CD8-positive, alpha-beta memory T cell (primary cell): ENCODE measurements around the gene ADGRF3. TPM values are rescaled to one million over a fixed set of nuclear protein-coding genes. Genes with fewer than 3 reads are reported as not detected.
"Not testable (repeated sequence)": the region's sequence is repeated elsewhere in the genome, so short reads cannot be mapped to it uniquely, and the experiment has no call there.

ENCODE experiments used
- CTCF ChIA-PET: fragments of 350-600 bp; sonication (Branson Sonifier 250); formaldehyde crosslinking; loops from one replicate; lab custom pipeline; 2021; ENCODE audit warnings: antibody characterized with exemption; lab: Charles Lee
- POLR2A ChIA-PET: fragments of 350-600 bp; sonication (Branson Sonifier 250); formaldehyde crosslinking; loops from one replicate; lab custom pipeline; 2021; ENCODE audit warnings: antibody characterized with exemption; lab: Charles Lee
- DNase-seq, 5 donors: peaks; one replicate each; pipeline versions ENCODE4 v3.0.0 to v3.0.0-alpha.2; 2020 to 2022; ENCODE audit warnings: mixed read lengths in 1 of 5
- H3K27ac ChIP-seq: one replicate; pipeline ENCODE4 v1.7.0; 2013; ENCODE audit warnings: low read depth, mild to moderate bottlenecking, low read length, moderate library complexity
- H3K27me3 ChIP-seq: 2 replicates; pipeline ENCODE4 v1.7.0; 2013; ENCODE audit warnings: low read length, mild to moderate bottlenecking; ENCODE audit not compliant: insufficient read depth, poor library complexity, severe bottlenecking
- H3K36me3 ChIP-seq: 2 replicates; pipeline ENCODE4 v1.7.0; 2013; ENCODE audit warnings: mild to moderate bottlenecking, low read length, moderate library complexity; ENCODE audit not compliant: insufficient read depth
- H3K4me1 ChIP-seq: 2 replicates; pipeline ENCODE4 v1.7.0; 2013; ENCODE audit warnings: mild to moderate bottlenecking, low read length, moderate library complexity; ENCODE audit not compliant: insufficient read depth
- H3K4me3 ChIP-seq: 2 replicates; pipeline ENCODE4 v1.7.0; 2013; ENCODE audit warnings: mild to moderate bottlenecking, low read length
- H3K9me3 ChIP-seq: 2 replicates; pipeline ENCODE4 v1.7.0; 2013; ENCODE audit warnings: mild to moderate bottlenecking, low read length
- H3K27ac Mint-ChIP-seq, 8 donors: one replicate each; pipeline ENCODE4 v1.8.0; 2020 to 2021; ENCODE audit warnings: mixed read lengths in 8 of 8, mild to moderate bottlenecking in 6 of 8, inconsistent platforms in 3 of 8, moderate library complexity in 3 of 8
- H3K27me3 Mint-ChIP-seq, 2 donors: one replicate each; pipeline ENCODE4 v1.8.0; 2020 to 2021; ENCODE audit warnings: mixed read lengths in 2 of 2, mild to moderate bottlenecking in 1 of 2, moderate library complexity in 1 of 2
- H3K36me3 Mint-ChIP-seq, 3 donors: one replicate each; pipeline ENCODE4 v1.8.0; 2020 to 2021; ENCODE audit warnings: mixed read lengths in 3 of 3, inconsistent platforms in 1 of 3, mild to moderate bottlenecking in 1 of 3
- H3K4me1 Mint-ChIP-seq, 3 donors: one replicate each; pipeline ENCODE4 v1.8.0; 2020 to 2021; ENCODE audit warnings: mixed read lengths in 3 of 3, inconsistent platforms in 1 of 3, mild to moderate bottlenecking in 1 of 3
- H3K4me3 Mint-ChIP-seq, 7 donors: one replicate each; pipeline ENCODE4 v1.8.0; 2020 to 2021; ENCODE audit warnings: mixed read lengths in 7 of 7, mild to moderate bottlenecking in 6 of 7, moderate library complexity in 4 of 7, inconsistent platforms in 2 of 7
- H3K9me3 Mint-ChIP-seq, 5 donors: one replicate each; pipeline ENCODE4 v1.8.0; 2020 to 2022; ENCODE audit warnings: mixed read lengths in 5 of 5, mild to moderate bottlenecking in 3 of 5, moderate library complexity in 2 of 5, inconsistent platforms in 1 of 5
- polyA plus RNA-seq: library from polyadenylated mRNA; unstranded; fragments of 300-500 nt; fragmentation: Illumina TruSeq; gene quantifications from one replicate; pipeline ENCODE4 v1.2.3, GENCODE V29; 2021
- total RNA-seq, 2 experiments: library from RNA; stranded (reverse); gene quantifications; one replicate each; pipeline ENCODE4 v1.2.3, GENCODE V29; 2021

The ADGRF3 gene
- total and polyA plus RNA-seq, 3 experiments from 2014 or later, result 0.43 to 4.0 (median 2.6) TPM

DNA sequence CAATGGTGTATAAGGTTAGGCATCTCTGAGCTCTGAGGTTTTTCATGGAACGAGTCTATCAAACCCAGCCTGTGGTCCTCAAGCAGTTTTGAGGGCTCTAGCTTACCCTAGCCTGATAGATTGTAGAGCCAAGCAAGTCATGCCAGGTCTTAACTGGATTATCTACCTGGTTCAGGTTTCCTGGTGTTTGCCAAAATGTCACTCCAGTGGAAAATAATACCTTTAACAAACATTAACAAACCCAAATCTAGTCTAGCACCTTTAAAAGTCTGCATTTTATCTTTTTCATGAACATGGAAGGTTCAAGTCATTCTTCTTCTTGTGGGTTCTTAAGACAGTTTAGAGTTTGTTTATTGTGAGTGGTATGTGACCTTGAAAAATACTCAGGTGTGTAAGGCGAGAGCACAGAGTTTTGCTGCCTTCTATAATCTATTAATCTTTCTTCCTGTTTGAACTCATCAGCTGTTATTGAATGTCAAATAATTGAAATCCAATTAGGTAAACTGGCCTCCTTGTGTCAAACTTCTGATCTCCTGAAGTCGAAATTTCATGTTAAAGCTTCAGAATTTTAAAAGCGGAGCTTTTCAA, 13.4 kb upstream of the ADGRF3 start:
- Histone ChIP-seq H3K4me1 (peaks cover 12% of the 10 kb centered on the region), H3K36me3 (no peaks in the 10 kb centered on the region), H3K4me3 (no peak overlapping the region), H3K27me3 (no peaks in the 10 kb centered on the region), H3K9me3 (no peaks in the 10 kb centered on the region), H3K27ac (no peak overlapping the region)
- Mint-ChIP-seq H3K4me1 (peaks cover 34 to 79% (median 71%) of the 10 kb centered on the region in 3 donors), H3K36me3 (peaks cover 0 to 17% (median 3%) of the 10 kb centered on the region in 3 donors), H3K4me3 (no peak overlapping the region), H3K9me3 (no peaks in the 10 kb centered on the region), H3K27me3 (no peaks in the 10 kb centered on the region), H3K27ac (peak overlapping the region in 3 of 8 donors; percentile 15 to 70 (median 20))
- ChIA-PET POLR2A (no interaction called here), CTCF (no interaction called here)
- DNase-seq, result no peak

- no peaks in the 10 kb centered on the region for H3K27me3 ChIP-seq
- H3K27me3 Mint-ChIP-seq, result no peaks in the 10 kb centered on the region
- H3K4me1 Mint-ChIP-seq, result peaks cover 28 to 85% (median 71%) of the 10 kb centered on the region in 3 donors
- CTCF ChIA-PET, result no interaction called here
- no peak overlapping the region for H3K4me3 ChIP-seq
- no peaks in the 10 kb centered on the region for H3K9me3 Mint-ChIP-seq
- peak overlapping the region; percentile 69 for H3K27ac ChIP-seq
- no peaks in the 10 kb centered on the region for H3K9me3 ChIP-seq
- DNase-seq, result no peak
- peaks cover 0 to 16% (median 8%) of the 10 kb centered on the region in 3 donors for H3K36me3 Mint-ChIP-seq
- H3K4me1 ChIP-seq, result peaks cover 4% of the 10 kb centered on the region
- H3K4me3 Mint-ChIP-seq, result no peak overlapping the region
- H3K27ac Mint-ChIP-seq, result peak overlapping the region in 3 of 8 donors; percentile 30 to 60 (median 38)
- POLR2A ChIA-PET, result no interaction called here
- no peaks in the 10 kb centered on the region for H3K36me3 ChIP-seq
These were observed 10.2 kb upstream of the ADGRF3 start for GRCh38 chr2:26356771-26357170.

- CTCF ChIA-PET, result interaction anchor here (1.2 kb wide), 1 partner anchor 10 kb away, joined by 4 read pairs; the partner anchor contains the start of genes ADGRF3 and SELENOI
These were observed 9.5 kb upstream of the ADGRF3 start for GRCh38 chr2:26356111-26356510.

GRCh38 chr2:26355038-26355995, 8.7 kb upstream of the ADGRF3 start:
- H3K9me3 ChIP-seq, result no peaks in the 10 kb centered on the region
- ChIA-PET POLR2A (no interaction called here), CTCF (interaction anchor here (1.2 kb wide), 1 partner anchor 9 kb away, joined by 4 read pairs; the partner anchor contains the start of genes ADGRF3 and SELENOI)
- H3K4me1 ChIP-seq, result peaks cover 4% of the 10 kb centered on the region
- Mint-ChIP-seq H3K27me3 (no peaks in the 10 kb centered on the region), H3K4me1 (peaks cover 29 to 84% (median 70%) of the 10 kb centered on the region in 3 donors), H3K27ac (peak overlapping the region in 1 of 8 donors; percentile 2), H3K9me3 (no peaks in the 10 kb centered on the region), H3K36me3 (peaks cover 0 to 17% (median 8%) of the 10 kb centered on the region in 3 donors), H3K4me3 (peak overlapping the region in 2 of 7 donors; percentile 33 to 49)
- no peaks in the 10 kb centered on the region for H3K27me3 ChIP-seq
- no peak for DNase-seq
- no peaks in the 10 kb centered on the region for H3K36me3 ChIP-seq
- H3K4me3 ChIP-seq, result no peak overlapping the region
- H3K27ac ChIP-seq, result peak overlapping the region; percentile 69

More at GRCh38 chr2:26356111-26356510, 9.5 kb upstream of the ADGRF3 start:
- Mint-ChIP-seq H3K4me1 (peaks cover 32 to 85% (median 70%) of the 10 kb centered on the region in 3 donors), H3K36me3 (peaks cover 0 to 18% (median 8%) of the 10 kb centered on the region in 3 donors), H3K27me3 (no peaks in the 10 kb centered on the region), H3K4me3 (no peak overlapping the region), H3K9me3 (no peaks in the 10 kb centered on the region), H3K27ac (peak overlapping the region in 1 of 8 donors; percentile 30)
- DNase-seq, result no peak
- Histone ChIP-seq H3K27me3 (no peaks in the 10 kb centered on the region), H3K4me1 (peaks cover 4% of the 10 kb centered on the region), H3K9me3 (no peaks in the 10 kb centered on the region), H3K36me3 (no peaks in the 10 kb centered on the region), H3K27ac (peak overlapping the region; percentile 69), H3K4me3 (no peak overlapping the region)
- POLR2A ChIA-PET, result no interaction called here

- H3K27me3 Mint-ChIP-seq, H3K27ac Mint-ChIP-seq, DNase-seq, H3K9me3 Mint-ChIP-seq, H3K4me3 ChIP-seq, H3K27me3 ChIP-seq, POLR2A ChIA-PET, H3K4me1 ChIP-seq, H3K4me3 Mint-ChIP-seq, H3K36me3 ChIP-seq, H3K9me3 ChIP-seq: not testable (repeated sequence)
- Mint-ChIP-seq H3K4me1 (peaks cover 28 to 79% (median 65%) of the 10 kb centered on the region in 3 donors), H3K36me3 (peaks cover 0 to 17% (median 8%) of the 10 kb centered on the region in 3 donors)
- H3K27ac ChIP-seq, result peak overlapping the region; percentile 41
- CTCF ChIA-PET, result interaction anchor here (1.2 kb wide), 1 partner anchor 19 kb away, joined by 3 read pairs; no protein-coding TSS in a partner anchor
These were observed 7.9 kb upstream of the ADGRF3 start for GRCh38 chr2:26354469-26354868.

GRCh38 chr2:26352892-26353291, 6.3 kb upstream of the ADGRF3 start:
- Mint-ChIP-seq H3K4me3 (no peak overlapping the region), H3K4me1 (peaks cover 30 to 76% (median 64%) of the 10 kb centered on the region in 3 donors), H3K9me3 (no peaks in the 10 kb centered on the region), H3K27ac (peak overlapping the region in 3 of 8 donors; percentile 18 to 66 (median 25)), H3K27me3 (no peaks in the 10 kb centered on the region), H3K36me3 (peaks cover 0 to 19% (median 5%) of the 10 kb centered on the region in 3 donors)
- H3K36me3 ChIP-seq, result no peaks in the 10 kb centered on the region
- POLR2A ChIA-PET, result no interaction called here
- H3K4me3 ChIP-seq, result no peak overlapping the region
- CTCF ChIA-PET, result interaction anchor here (1.5 kb wide), 1 partner anchor 9 kb away, joined by 3 read pairs; no protein-coding TSS in a partner anchor
- DNase-seq, result no peak
- no peak overlapping the region for H3K27ac ChIP-seq
- no peaks in the 10 kb centered on the region for H3K27me3 ChIP-seq
- no peaks in the 10 kb centered on the region for H3K9me3 ChIP-seq
- peaks cover 14% of the 10 kb centered on the region for H3K4me1 ChIP-seq

DNA sequence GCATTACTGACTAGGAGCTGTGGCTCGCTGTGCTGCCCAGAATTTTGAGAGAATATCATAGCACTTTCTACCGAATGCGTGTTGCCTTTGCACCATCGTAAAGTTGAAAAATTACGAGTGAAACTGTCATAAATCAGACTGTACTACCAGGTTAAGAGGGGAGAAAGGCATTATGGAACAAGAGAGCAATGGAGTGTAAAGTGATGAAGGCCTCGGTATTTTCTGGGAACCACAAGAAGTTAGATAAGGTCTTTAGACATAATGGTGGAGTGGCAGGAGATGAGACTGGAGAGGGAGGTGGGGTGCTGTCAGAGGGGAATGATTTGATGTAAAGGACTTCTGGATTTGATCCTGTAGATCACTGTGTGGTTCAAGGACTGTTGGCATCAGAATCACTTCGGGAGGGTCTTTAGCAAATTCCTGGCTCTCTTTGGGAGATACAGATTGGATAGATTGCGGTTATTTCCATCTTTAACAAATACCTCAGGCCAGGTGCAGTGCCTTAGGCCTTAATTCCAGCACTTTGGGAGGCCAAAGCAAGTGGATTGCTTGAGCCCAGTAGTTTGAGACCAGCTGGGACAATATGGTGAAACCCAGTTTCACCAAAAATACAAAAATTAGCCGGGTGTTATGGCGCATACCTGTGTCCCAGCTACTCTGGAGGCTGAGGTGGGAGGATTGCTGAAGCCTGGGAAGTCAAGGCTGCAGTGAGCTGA, 4.9 kb upstream of the ADGRF3 start:
- Mint-ChIP-seq H3K27me3 (no peaks in the 10 kb centered on the region), H3K4me3 (no peak overlapping the region), H3K4me1 (peaks cover 35 to 75% (median 68%) of the 10 kb centered on the region in 3 donors), H3K36me3 (peaks cover 0 to 21% (median 5%) of the 10 kb centered on the region in 3 donors), H3K27ac (peak overlapping the region in 3 of 8 donors; percentile 5 to 25 (median 5)), H3K9me3 (no peaks in the 10 kb centered on the region)
- H3K27me3 ChIP-seq, result no peaks in the 10 kb centered on the region
- CTCF ChIA-PET, result no interaction called here
- no peaks in the 10 kb centered on the region for H3K9me3 ChIP-seq
- peaks cover 25% of the 10 kb centered on the region for H3K4me1 ChIP-seq
- H3K4me3 ChIP-seq, result no peak overlapping the region
- DNase-seq, result no peak
- POLR2A ChIA-PET, result no interaction called here
- H3K27ac ChIP-seq, result no peak overlapping the region
- H3K36me3 ChIP-seq, result no peaks in the 10 kb centered on the region
